ENCODE data around the gene UTP11.

Gene UTP11

DNA sequence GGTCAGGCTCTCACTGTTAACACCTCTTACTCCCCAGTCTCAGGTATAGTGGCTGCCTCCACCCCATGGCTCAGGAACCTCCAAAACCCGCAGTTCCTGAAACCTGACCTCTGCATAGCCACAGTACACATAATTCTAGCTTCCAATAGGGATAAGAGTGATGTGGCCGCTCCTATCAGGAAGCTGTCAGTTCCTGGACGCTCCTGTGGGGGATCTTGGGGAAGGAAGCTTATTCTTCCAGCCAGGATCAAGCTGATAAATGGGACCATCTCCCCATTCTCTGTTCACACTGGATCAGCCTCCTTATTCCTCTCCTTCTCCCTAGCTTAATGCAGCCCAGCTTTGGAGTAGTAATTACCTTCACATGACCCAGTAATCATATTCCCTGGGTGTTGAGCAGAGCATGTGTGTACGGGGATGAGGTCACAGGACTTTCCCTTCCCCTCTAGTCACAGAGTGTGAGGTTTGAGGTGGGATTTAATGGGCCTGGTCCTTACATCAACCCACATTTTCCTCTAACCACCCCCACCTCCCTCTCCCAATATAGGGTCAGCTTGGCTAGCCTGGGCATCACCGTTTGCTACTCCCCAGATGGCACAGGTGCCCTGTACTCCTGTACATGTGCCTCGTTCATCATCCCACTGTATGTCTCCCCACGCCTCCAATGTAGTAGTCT, 41.0 kb downstream of the UTP11 start:
- DNase-seq (ENCODE audit: low spot score) = no peak
- TF ChIP-seq CTCF (IDR thresholded peaks at IDR 0.05; ENCODE audit: extremely low read depth, missing control alignments) = no peak

- TF ChIP-seq CTCF (IDR thresholded peaks at IDR 0.05; ENCODE audit: extremely low read depth, missing control alignments) = no peak
Measured at GRCh38 chr1:38055398-38055797, 42.9 kb downstream of the UTP11 start.

DNA sequence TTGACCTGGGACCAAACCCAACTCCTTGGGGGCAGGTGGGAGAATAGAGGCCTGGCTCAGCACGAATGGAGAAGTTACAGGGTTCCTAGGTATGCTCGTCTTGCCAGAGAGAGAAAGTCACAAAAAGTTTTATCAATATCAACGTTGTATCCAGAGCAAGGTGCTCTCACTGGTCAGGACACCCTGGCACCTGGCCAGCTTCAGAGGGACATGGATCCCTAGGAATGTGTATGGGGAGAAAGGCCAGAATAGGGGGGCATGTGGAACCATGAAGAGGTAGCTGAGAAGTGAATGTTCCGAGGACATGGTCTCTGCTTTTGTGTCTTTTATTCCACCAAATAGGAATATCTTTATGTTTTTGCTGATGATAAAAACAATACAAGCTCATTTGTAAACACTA, 43.4 kb downstream of the UTP11 start:
- no peak for DNase-seq (ENCODE audit: low spot score)
- no peak for TF ChIP-seq CTCF (IDR thresholded peaks at IDR 0.05; ENCODE audit: extremely low read depth, missing control alignments)

More at GRCh38 chr1:38055398-38055797, 42.9 kb downstream of the UTP11 start:
- DNase-seq (ENCODE audit: low spot score) = no peak

GRCh38 chr1:38059635-38060250, 47.2 kb downstream of the UTP11 start:
- no peak for DNase-seq (ENCODE audit: low spot score)
- no peak for TF ChIP-seq CTCF (IDR thresholded peaks at IDR 0.05; ENCODE audit: extremely low read depth, missing control alignments)

- TF ChIP-seq CTCF (IDR thresholded peaks at IDR 0.05; ENCODE audit: extremely low read depth, missing control alignments) = no peak
- no peak for DNase-seq (ENCODE audit: low spot score)
Measured at GRCh38 chr1:38060498-38060897, 48.0 kb downstream of the UTP11 start.

- no peak for DNase-seq (ENCODE audit: low spot score)
- no peak for TF ChIP-seq CTCF (IDR thresholded peaks at IDR 0.05; ENCODE audit: extremely low read depth, missing control alignments)
Measured at GRCh38 chr1:38061290-38061689, 48.8 kb downstream of the UTP11 start.

DNA sequence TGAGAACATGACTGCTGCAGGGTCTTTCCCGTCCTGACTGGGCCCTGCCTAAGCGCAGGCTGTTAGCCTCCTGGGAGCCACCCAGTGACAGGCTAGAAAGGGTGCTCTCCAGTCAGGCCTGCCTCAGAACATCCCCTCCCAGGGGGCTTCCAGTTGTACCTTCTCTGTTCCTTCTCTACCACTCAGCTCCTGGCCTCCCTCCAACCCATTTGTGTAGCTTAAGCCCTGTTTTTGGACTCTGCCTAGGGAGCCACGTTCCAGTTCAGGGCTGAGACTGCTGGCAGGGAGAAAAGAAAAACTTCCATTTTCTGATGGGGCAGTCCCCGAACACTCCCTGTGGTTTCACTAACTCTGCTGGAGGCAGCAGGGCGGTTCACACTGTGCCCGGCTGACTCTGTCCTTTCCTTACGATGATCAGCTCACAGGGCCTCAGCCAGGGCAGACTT, 49.4 kb downstream of the UTP11 start:
- TF ChIP-seq CTCF (IDR thresholded peaks at IDR 0.05; ENCODE audit: extremely low read depth, missing control alignments) = no peak
- DNase-seq (ENCODE audit: low spot score) = peak; percentile 70
